Kidney (tissue), 22 donors: ENCODE measurements around the gene LYSMD1. TPM values are rescaled to one million over a fixed set of nuclear protein-coding genes. Genes with fewer than 3 reads are reported as not detected.

Experiments
- DNase-seq, 5 donors: peaks; one replicate each; pipeline ENCODE4 v3.0.0-alpha.2; 2013 to 2020
- FAIRE-seq: peaks from 2 replicates; lab custom pipeline; 2012; peaks lifted over from hg19 to GRCh38; lab: Jason Lieb, UNC
- H3K27ac ChIP-seq, 2 donors: one replicate each; pipeline ENCODE4 v1.7.0; 2013; ENCODE audit warnings: low read depth in 2 of 2, low read length in 2 of 2, inconsistent platforms in 1 of 2
- H3K27me3 ChIP-seq: one replicate; pipeline ENCODE4 v1.7.1; 2013; ENCODE audit warnings: low read length, inconsistent platforms; ENCODE audit not compliant: control insufficient read depth, insufficient read depth
- H3K36me3 ChIP-seq, 3 donors: one replicate each; pipeline versions ENCODE4 v1.7.0 to v1.7.1; 2013; ENCODE audit warnings: low read length in 3 of 3, control low read depth in 1 of 3, inconsistent platforms in 1 of 3; ENCODE audit not compliant: insufficient read depth in 3 of 3, control insufficient read depth in 2 of 3
- H3K4me1 ChIP-seq, 3 donors: one replicate each; pipeline versions ENCODE4 v1.7.0 to v1.7.1; 2013; ENCODE audit warnings: low read length in 3 of 3, inconsistent platforms in 1 of 3, low read depth in 1 of 3; ENCODE audit not compliant: control insufficient read depth in 2 of 3, insufficient read depth in 2 of 3
- H3K4me3 ChIP-seq, 3 donors: one replicate each; pipeline versions ENCODE4 v1.7.0 to v1.8.1; 2013; ENCODE audit warnings: low read length in 3 of 3, control low read depth in 1 of 3, inconsistent platforms in 1 of 3
- H3K9ac ChIP-seq, 3 donors: one replicate each; pipeline versions ENCODE4 v1.7.0 to v1.7.1; 2013; ENCODE audit warnings: low read length in 3 of 3, control low read depth in 1 of 3, inconsistent platforms in 1 of 3
- H3K9me3 ChIP-seq, 3 donors: one replicate each; pipeline versions ENCODE4 v1.7.0 to v1.7.1; 2013; ENCODE audit warnings: low read length in 3 of 3, control low read depth in 1 of 3, inconsistent platforms in 1 of 3; ENCODE audit not compliant: control insufficient read depth in 2 of 3, insufficient read depth in 1 of 3
- CTCF ChIP-seq: IDR thresholded peaks from 3 replicates; pipeline ENCODE4 v1.5.1; 2012; ENCODE audit warnings: mild to moderate bottlenecking, moderate library complexity, borderline replicate concordance; ENCODE audit not compliant: insufficient read depth; ENCODE audit errors: extremely low read depth
- intact Hi-C: fragments of 100-400 bp; cut with DNase I; formaldehyde crosslinking; loops from one replicate; pipeline ENCODE4 v1.11.1; 2022
- long read RNA-seq, 10 donors: library from polyadenylated mRNA in 1 of 10; unstranded in 1 of 10; transcript quantifications; one replicate each; pipeline ENCODE4 v2.0.0 and lab custom pipeline, GENCODE V29; 2021 to 2026
- polyA plus RNA-seq: library from polyadenylated mRNA; stranded (reverse); fragments of 350-450 nt; fragmentation: Illumina TruSeq; extraction: RNeasy Lipid Tissue Mini Kit (QIAGEN cat#74804); gene quantifications from one replicate; pipeline ENCODE4 v1.2.3, GENCODE V29; 2014; ENCODE audit warnings: low read depth, low replicate concordance; ENCODE audit not compliant: insufficient read depth
- total RNA-seq: library from RNA; stranded (reverse); fragmentation: NEBNext Ultra II Directional; extraction: Animal tissue kit (Norgen Biotek cat#: 25700); gene quantifications from one replicate; pipeline ENCODE4 v1.2.1, GENCODE V29; 2021
- donor health status: control.
- donor health status: control.
- donor health status: control.
- donor health status: control.
- donor health status: control.
- donor health status: DM: yes; HTN: yes; CAD: no.
- donor health status: Normal renal cell carcinoma (clear cell type).

Gene LYSMD1
- 7.9 TPM for total RNA-seq
- 9.1 TPM for polyA plus RNA-seq
- long read RNA-seq, donor 1, transcript LYSMD1-201 (3 exons, 2,479 nt): major isoform, 5 of 7 reads
- long read RNA-seq, donor 1, partial matches to known transcripts: 0 of 7 reads
- long read RNA-seq, donor 1, other reads (novel, unspliced or antisense): 0 of 7 reads
- long read RNA-seq, donor 2, partial matches to known transcripts: 0 of 2 reads
- long read RNA-seq, donor 2, other reads (novel, unspliced or antisense): 0 of 2 reads
- long read RNA-seq, donor 3, partial matches to known transcripts: 0 of 1 reads
- long read RNA-seq, donor 3, other reads (novel, unspliced or antisense): 0 of 1 reads
- long read RNA-seq, donor 4, partial matches to known transcripts: 0 of 2 reads
- long read RNA-seq, donor 4, other reads (novel, unspliced or antisense): 0 of 2 reads
- long read RNA-seq, donor 5: 0 reads
- long read RNA-seq, donor 6, partial matches to known transcripts: 0 of 1 reads
- long read RNA-seq, donor 6, other reads (novel, unspliced or antisense): 0 of 1 reads
- long read RNA-seq, donor 7, partial matches to known transcripts: 0 of 1 reads
- long read RNA-seq, donor 7, other reads (novel, unspliced or antisense): 1 of 1 reads
- long read RNA-seq, donor 8, partial matches to known transcripts: 0 of 1 reads
- long read RNA-seq, donor 8, other reads (novel, unspliced or antisense): 0 of 1 reads
- long read RNA-seq, donor 9, partial matches to known transcripts: 0 of 1 reads
- long read RNA-seq, donor 9, other reads (novel, unspliced or antisense): 0 of 1 reads
- long read RNA-seq, donor 10, partial matches to known transcripts: 21 of 36 reads
- long read RNA-seq, donor 10, other reads (novel, unspliced or antisense): 13 of 36 reads

- TF ChIP-seq CTCF: peak; percentile 28
- intact Hi-C loops: no loop called here
- no peaks in the 10 kb centered on the region for H3K27me3 ChIP-seq
- peaks cover 0 to 16% (median 6%) of the 10 kb centered on the region in 3 donors for H3K4me1 ChIP-seq
- peak within 1 kb of the TSS; percentile 86 to 93 (median 92) for H3K9ac ChIP-seq
- DNase-seq (peak; percentile 97 to 100 (median 98)), FAIRE-seq (peak; percentile 77)
- H3K4me3 ChIP-seq: peak within 1 kb of the TSS; percentile 76 to 97 (median 92)
- H3K27ac ChIP-seq: peak within 1 kb of the TSS; percentile 74 to 85
- H3K9me3 ChIP-seq: no peaks in the 10 kb centered on the region
- H3K36me3 ChIP-seq: peaks cover 1 to 13% (median 10%) of the 10 kb centered on the region in 3 donors
Observed at GRCh38 chr1:151165738-151166504, at the start of gene LYSMD1, which contains the start of gene SCNM1. Gene LYSMD1 (minus strand): TSS chr1:151165902. CDS start chr1:151165258, 644 bp downstream. Gene SCNM1 (plus strand): TSS chr1:151166144. CDS start chr1:151166153, 9 bp downstream.

- Histone ChIP-seq H3K9ac (no peak overlapping the region), H3K27ac (no peak overlapping the region), H3K4me1 (peaks cover 0 to 7% (median 2%) of the 10 kb centered on the region in 3 donors), H3K4me3 (no peak overlapping the region), H3K27me3 (no peaks in the 10 kb centered on the region), H3K9me3 (no peaks in the 10 kb centered on the region), H3K36me3 (peaks cover 0 to 2% (median 0%) of the 10 kb centered on the region in 3 donors)
- no peak for TF ChIP-seq CTCF
- intact Hi-C loops: no loop called here
- FAIRE-seq (no peak), DNase-seq (no peak)
Observed at GRCh38 chr1:151213560-151213959, 47.9 kb upstream of the LYSMD1 start.

- TF ChIP-seq CTCF: no peak
- no peaks in the 10 kb centered on the region for H3K27me3 ChIP-seq
- H3K36me3 ChIP-seq: peaks cover 0 to 12% (median 0%) of the 10 kb centered on the region in 3 donors
- DNase-seq (no peak), FAIRE-seq (no peak)
- H3K9ac ChIP-seq: no peak overlapping the region
- no peak overlapping the region for H3K27ac ChIP-seq
- H3K9me3 ChIP-seq: no peaks in the 10 kb centered on the region
- intact Hi-C loops: no loop called here
- no peak overlapping the region for H3K4me3 ChIP-seq
- peaks cover 0 to 7% (median 2%) of the 10 kb centered on the region in 3 donors for H3K4me1 ChIP-seq
Observed at GRCh38 chr1:151211972-151212705, 46.4 kb upstream of the LYSMD1 start.
